ENCODE results near the gene GOLGB1.

- TF ChIP-seq CTCF (IDR thresholded peaks at IDR 0.05) (peak in 1 of 4 experiments; percentile 26), POLR2A (IDR thresholded peaks at IDR 0.05) (peak; percentile 86 to 94)
Measured at GRCh38 chr3:121749276-121750086, at the start of gene GOLGB1.
